Activated CD4-positive, alpha-beta T cell treated with anti-CD3 and anti-CD28 coated beads, Interleukin-10, Interleukin-2, amounts not matched to agents 100 ng/mL and 50 ng/mL, durations not matched to agents 16 hours and 8 hours (primary cell): ENCODE data around the gene PSMD3.
A peak's percentile ranks its signal among the peaks of the same experiment; 100 is the strongest.
"Not testable (repeated sequence)": the region's sequence is repeated elsewhere in the genome, so short reads cannot be mapped to it uniquely, and the experiment has no call there.

Experiments
- DNase-seq: peaks from one replicate; pipeline ENCODE4 v3.0.0-alpha.2; 2020

PSMD3 gene

DNA sequence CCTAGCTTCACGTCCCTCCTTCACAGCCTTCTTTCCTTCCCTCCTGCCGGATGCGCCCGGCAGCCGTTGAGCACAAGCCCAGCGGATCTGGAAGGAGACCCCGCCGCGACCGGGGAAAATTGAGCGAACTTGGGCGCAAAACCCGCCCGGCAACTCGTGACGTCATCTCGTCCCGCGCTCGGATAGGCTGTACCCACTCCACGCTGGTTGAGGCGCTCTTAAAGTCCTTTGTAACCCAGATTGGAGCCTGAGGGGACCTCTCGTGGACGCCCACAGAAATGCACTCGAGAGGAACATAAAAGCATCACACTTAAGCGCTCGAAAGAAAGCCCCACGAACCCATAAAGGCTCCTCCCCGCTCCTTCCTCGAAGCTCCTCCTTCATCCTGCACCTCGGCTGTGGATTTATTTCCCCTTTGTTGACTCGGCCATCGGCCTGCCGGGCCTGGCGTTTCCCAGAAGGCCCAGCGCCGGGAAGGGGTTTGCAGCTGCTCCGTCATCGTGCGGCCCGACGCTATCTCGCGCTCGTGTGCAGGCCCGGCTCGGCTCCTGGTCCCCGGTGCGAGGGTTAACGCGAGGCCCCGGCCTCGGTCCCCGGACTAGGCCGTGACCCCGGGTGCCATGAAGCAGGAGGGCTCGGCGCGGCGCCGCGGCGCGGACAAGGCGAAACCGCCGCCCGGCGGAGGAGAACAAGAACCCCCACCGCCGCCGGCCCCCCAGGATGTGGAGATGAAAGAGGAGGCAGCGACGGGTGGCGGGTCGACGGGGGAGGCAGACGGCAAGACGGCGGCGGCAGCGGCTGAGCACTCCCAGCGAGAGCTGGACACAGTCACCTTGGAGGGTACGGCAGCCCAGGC lies at the start of gene PSMD3:
PSMD3 (plus strand) TSS at position 457 of the 856 bp plus-strand sequence; CDS start at position 621, 164 bp downstream.
- DNase-seq, result peak; percentile 99

DNA sequence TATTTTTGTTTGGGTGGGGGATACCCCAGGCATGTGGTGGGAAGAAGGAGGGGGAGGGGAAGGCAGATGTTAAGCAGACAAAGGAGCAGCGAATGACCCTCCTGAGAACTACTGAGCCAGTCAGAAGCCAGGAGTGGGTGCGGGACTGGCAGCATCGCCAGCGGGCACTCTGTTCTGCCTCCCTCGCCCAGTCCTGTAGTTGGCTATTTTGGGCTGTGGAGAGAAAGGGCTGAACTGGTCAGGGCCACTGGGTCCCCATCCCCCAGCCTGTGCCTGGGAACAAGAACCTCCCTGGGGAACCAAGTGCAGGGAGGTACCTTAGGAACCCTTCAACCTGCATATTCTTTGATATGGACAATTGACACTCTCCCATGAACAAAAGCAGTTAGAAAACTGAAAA lies 46.7 kb upstream of the PSMD3 start:
- no peak for DNase-seq

DNA sequence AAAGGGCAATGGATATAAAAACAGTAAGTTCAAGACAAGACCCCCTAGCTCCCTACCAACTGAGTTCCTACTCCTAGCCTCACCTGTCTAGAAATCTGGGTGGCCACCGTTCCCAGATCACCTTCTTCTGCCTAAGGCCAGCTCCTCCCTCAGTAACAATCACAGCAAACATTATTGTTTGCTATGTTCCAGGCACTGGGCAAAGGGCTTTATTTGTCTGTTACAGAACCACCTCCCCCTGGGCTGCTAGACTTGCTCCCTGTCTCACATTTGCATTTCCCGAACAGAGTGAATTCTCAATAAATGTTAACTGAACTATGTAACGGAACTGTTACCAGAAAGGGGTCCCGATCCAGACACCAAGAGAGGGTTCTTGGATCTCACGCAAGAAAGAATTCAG lies 46.3 kb upstream of the PSMD3 start:
- DNase-seq, result no peak

DNA sequence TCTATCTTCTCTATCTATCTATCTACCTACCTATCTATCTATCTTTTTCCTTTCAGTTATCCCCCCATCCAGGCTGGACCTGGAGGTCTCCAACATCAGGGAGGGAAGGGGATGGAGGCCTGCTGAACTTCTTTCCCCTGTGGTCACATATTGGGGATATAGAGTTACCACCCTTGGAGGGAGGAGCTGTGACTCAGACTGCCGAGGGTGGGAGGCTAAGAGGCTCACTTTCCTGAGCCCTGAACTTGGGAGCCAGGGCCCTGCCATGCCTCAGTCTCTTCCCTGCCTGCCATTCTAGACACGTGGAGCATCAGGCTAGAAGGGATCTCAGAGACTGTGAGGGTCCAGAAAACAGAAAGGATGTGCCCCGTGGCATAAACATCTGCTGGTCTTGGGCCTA lies 44.7 kb upstream of the PSMD3 start:
- DNase-seq, result no peak

DNA sequence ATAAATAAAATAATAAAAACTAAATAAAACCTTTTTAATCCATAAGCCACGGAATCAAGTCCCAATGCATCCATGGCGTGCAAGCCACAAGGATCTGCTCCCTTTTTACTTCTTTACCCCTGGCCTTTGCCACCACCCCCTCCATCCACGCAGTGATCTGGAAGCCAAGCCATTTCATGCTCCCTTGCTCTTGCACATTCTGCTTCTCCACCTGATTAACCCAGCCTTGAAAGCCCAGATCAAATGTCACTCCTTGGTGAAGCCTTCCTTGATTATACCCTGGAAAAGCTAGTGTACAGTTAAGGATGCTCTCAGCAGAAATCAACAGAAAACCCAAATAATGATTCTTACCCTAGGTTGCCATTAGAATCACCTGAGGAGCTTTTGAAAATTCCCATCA lies 43.2 kb upstream of the PSMD3 start:
- DNase-seq, result no peak

DNA sequence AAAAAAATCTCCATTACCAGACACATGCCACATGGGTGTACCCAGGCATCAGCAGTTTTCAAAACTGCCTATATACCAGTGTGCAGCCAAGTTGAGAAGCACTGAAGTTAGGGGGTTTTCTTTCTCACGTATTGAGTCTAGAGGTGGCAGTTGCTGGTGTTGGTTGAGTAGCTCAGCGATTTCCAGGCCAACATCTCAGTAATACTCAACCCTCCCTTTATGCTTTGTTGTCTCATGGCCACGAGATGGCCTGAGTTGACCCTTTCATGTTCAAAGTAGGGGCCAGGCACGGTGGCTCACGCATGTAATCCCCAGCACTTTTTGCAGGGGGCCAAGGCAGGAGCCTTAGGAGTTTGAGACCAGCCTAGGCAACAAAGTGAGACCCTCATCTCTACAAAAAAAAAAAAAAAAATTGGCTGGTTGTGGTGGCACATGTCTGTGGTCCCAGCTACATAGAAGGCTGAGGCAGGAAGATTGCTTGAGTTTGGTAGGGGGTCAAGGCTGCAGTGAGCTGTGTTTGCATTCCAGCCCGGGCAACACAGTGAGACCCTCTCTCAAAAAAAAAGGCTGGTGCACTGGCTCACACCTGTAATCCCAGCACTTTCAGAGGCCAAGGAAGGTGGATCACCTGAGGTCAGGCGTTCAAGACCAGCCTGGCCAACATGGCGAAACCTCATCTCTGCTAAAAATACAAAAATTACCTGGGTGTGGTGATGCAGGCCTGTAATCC lies 42.3 kb upstream of the PSMD3 start:
- no peak for DNase-seq

DNA sequence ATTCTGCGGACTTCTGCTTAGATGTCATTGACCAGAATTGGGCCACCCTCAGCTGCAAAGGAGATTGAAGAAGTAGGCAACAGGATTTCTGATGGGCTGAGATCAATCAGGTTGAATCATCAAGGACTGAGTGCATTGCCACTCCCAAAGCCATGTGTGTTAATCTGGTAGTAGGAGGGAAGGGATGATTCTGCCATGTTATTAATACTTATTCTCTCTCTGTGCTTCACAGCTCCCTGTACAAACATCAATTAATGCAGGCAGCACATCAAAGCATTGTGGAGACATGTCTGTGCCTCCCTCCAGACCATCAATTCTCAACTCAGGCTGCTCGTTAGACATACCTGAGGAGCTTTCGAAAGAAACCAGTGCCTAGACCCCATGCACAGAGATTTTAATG lies 41.5 kb upstream of the PSMD3 start:
- no peak for DNase-seq

DNA sequence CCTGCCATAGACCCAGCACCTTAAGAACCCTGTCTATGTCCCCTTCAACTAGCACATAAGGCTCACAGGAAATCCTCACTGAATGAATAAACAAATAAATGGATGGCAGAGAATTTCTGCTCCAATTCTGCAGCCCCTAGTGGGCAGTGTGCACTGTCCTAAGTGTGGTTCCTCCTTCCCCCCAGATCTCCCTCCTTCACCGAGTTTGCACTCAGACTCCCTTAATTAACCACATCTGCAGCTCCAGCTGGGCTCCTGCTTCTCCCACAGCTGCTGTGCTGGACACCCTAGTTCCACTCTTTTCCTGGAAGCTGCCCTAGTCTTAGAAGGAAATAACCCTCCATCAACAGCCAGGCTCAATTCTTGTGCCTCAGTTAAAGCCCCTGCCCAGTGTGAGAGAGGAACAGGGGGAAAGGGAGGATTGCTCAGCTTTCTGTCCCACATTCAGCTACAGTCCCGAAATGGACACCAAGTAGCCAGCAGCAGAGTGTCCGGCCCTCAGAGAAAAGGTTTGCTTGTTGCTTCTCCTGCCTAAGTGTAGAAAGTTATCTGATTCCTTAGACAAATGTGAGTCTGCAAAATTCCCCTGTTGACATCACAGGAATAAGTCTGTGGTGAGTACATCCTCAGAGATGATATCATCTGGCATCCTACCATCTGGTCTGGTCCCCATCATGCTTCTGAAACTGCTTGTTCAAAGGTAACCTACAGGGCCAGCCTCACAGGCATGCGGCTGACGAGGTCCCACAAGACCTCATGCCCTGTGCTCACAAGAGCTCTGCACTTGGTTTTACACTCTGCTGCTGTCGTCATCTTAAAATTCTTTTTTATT lies 40.8 kb upstream of the PSMD3 start:
- peak; percentile 82 for DNase-seq

DNA sequence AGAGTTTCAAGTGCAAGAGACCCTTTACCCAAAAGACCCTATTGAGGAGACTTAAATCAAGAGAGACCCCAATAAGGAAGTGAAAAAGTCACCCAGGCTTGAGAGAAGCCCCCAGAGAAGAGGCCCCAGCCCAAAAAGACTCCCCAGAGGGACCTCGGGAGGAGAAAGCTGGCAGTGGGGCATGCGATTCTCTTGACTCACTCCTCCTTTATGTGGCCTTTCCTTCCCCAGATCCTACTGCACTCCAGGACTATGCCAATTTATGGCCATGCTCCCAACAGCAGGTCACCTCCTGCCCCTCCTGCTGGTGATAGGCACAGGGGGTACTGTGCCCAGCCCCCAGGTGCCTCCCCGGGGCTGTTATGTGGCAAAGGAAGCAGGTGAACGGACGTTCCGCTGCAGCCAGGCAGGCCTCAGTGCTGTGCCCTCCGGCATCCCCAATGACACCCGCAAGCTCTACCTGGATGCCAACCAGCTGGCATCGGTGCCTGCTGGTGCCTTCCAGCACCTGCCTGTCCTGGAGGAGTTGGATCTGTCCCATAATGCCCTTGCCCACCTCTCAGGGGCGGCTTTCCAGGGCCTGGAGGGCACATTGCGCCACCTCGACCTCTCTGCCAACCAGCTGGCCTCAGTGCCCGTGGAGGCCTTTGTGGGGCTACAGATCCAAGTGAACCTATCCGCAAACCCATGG lies 36.8 kb upstream of the PSMD3 start:
- DNase-seq, result no peak

DNA sequence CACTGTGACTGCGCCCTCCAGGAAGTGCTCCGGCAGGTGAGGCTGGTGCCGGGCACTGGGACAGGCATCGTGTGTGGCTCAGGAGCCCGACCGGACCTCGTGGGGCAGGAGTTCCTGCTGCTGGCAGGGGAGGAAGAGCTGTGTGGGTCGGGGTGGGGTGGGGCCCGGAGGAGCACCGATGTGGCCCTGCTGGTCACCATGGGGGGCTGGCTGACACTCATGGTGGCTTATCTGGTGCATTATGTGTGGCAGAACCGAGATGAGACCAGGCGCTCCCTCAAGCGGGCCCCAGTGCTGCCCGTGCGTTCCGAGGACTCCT lies 36.3 kb upstream of the PSMD3 start:
- no peak for DNase-seq

DNA sequence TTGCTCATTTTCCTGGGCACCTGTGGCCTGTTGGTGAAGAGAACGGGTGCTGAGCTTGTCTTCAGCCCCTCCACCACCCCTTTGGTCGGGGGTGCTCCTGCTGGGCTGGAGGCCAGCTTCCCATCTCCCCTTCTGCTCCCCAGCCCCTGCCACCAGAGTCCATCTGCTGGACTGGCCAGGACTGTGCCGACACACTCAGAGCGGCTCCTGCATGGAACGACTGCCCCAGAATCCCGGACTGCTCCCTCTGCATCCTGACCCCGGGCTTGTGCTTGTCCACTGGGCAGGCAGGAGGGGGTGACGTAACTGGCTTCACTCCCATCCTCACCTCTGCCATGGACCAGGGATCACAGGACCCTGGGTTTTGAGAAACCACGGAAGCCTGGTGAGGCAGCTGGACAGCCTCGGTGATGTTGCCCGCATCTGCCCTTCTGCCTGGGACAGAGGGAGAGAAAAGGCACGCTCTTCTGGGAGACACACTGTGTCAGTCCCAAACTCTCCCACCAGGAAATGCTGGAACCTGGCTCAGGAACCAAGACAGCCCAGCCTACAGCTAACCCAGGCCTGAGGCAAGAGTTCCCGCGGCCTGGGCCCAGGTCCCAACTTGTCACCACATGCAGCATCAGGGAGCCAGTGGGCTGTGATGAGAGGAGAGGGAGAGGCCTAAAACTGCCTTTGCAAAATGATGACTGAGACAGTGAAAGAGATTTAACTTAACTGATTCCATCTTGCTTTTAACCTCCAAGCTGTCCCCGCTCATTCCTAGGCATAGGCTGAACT lies 33.9 kb upstream of the PSMD3 start:
- DNase-seq, result no peak

DNA sequence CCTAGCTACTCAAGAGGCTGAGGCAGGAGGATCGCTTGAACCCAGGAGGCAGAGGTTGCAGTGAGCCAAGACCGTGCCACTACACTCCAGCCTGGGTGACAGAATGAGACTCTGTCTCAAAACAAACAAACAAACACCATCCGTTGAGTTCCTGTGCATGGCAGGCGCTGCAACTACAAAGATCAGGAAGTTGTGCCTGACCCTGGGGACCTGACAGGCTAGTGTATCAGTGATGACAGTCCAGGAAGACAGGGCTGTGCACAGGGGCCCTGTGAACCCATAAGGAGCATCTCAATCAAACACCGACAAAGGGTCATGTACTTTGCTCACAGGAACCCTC lies 32.1 kb upstream of the PSMD3 start:
- not testable (repeated sequence) for DNase-seq

DNA sequence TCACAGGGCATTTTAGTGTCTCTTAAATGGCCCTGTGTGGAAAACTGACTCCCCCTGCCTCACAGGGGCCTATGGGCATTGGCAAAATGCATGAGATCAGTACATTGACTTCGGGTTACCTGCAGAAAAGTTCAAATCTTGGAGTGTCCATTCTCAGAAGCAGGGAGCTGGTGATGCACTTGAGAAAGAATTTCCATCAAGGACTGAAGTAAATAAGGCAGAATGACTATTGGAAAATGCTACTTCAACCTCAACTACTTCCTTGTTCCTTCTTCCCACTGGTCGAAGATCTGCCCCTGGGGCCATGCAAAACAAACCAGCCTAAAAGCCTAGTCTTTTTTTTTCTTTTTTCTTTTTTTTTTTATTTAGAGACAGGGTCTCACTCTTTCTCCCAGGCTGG lies 31.6 kb upstream of the PSMD3 start:
- DNase-seq, result no peak

DNA sequence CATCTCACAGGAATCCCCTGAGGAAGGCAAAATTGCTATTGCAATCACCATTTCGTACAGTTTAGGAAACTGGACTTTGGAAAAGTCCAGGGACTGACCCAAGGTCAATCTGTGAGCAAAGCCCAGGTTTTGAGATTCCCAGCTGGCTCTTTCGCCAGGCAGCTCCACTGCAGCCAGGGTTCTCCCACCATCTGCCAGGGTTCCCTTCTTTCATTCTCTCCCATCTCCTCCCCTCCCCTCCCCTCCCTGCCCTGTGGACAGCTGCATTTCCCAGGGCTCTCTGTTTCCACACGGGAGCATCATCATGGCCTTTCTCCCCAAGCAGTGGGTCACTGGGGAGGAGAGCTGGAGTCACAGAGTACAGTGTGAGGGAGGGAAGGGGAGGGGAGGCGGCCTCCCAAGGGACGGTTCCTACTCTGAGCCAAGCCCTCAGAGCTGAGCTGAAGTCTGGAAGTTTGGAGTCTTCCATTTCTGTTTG lies 29.7 kb upstream of the PSMD3 start:
- no peak for DNase-seq

DNA sequence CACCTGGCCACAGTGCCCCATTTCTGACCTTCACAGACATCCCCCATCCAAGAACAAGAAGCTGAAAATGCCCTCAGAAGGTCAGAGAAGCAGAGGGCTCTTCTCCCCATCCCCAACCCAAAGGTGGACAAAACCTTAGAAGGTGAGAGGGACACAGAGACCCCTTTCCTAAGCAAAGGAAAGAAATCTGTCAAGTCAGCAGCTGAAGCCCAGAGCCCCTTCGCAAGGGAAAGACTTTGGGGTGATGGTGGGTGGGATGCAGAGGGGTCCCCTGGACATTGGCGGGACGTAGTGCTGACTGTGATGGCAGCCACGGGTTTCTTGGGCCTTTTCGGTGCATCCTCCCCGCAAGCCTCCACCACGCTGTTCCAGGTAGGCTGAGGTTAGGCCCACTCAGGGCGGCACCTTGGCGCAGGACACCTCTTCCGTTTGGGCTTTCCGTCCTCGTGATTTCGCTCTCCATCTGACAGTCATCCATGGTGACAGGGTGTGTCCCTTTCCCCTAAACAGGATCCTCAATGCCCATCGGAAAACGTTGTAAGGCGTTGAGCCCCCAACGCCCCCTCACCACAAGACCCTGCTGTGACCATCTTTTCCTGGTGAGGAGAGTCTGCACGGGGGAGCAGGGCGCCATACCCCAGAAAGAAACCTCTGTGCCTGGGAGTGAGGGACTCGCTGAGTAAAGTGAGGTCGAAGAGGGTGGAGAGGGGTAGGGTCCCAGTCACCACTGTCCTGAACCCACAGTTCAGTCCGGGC lies 28.5 kb upstream of the PSMD3 start:
- no peak for DNase-seq

DNA sequence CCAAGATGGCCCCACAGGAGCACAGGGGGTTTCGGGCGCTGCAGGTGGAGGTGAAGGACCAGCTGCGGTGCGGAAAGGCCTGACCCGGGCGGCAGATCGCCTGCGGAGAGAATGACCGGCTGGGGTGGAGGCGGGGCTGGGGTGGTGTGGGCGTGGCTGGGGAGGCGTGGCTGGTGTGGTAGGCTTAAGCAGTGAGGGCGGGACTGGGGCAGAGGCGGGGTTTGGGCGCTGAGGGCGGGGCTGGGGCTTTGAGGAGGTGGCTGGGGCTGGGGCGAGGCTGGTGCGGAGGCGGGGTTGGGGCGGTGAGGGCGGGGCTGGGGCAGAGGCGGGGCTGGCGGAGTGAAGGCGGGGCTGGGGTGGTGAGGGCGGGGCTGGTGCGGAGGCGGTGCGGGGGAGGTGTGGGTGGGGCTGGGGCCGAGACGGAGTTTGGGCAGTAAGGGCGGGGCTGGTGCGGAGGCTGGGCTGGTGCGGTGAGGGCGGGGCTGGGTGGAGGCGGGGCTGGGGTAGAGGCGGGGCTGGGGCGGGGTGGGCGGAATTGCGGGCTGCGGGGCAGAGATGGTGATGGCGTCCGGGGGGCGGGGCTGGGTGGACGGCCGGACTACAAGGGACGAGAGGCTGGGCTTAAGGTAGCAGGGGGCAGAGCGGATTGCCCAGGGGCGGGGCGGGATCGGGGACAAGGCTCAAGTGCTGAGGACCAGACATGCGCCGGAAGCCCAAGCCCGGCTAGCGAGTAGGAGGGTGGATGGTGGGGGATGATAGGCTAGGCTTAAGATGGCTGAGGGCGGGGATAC lies 27.7 kb upstream of the PSMD3 start:
- peak; percentile 98 for DNase-seq

DNA sequence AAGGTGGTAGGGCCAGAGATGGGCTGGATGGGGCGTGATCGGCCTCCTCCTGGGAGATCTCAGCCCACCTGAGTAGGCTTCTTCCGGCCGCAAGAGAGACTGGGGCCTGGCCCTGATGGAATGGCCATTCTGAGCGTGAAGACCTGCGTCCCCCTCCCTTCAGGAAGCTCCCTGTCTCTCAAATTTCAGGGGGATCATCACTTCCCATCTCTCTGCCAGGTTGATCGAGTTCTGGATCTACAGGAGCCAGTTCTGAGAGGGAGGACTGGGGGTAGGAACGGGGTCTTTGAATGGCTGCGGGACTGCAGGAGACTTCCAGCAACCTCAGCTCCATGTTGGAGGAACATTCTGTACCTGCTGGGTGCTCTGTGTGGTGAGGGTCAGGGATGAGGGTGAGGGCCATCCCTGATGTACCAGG lies 27.1 kb upstream of the PSMD3 start:
- DNase-seq, result no peak

DNA sequence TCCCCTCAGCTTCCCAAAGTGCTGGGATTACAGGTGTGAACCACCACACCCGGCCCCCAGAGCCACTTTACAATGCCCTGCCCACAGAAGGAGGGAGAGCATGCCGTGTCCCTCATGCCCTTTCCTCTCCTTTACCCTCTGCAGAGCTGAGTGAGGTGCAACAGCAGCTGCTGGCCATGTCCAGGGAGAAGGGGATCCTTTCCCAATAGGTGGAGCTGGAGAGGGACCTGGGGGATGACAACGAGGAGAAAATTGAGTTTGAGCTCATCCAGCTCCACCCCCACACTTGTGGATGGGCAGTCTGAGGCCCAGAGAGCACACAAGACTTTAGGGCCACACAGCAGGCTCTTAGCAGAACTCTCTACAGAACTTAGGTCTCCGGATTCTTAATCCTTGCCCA lies 25.7 kb upstream of the PSMD3 start:
- no peak for DNase-seq

DNA sequence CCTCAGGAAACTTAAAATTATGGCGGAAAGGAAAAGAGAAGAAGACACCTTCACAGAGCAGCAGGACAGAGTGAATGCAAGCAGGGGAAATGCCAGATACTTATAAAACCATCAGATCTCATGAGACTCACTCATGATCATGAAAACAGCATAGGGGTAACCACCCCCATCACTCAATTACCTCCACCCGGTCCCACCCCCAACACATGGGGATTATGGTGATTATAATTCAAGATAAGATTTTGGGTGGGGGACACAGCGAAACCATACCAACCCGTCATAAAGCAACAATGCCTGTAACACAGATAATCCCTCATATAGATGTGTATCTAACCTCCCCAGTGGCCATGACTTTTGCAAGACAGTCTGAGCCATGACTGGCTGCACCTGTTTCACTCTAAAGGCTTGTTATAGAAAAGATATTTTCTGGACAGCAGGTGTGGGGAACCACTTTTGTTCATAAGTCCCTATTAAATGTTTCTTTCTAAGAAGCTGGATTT lies 24.8 kb upstream of the PSMD3 start:
- DNase-seq, result no peak

DNA sequence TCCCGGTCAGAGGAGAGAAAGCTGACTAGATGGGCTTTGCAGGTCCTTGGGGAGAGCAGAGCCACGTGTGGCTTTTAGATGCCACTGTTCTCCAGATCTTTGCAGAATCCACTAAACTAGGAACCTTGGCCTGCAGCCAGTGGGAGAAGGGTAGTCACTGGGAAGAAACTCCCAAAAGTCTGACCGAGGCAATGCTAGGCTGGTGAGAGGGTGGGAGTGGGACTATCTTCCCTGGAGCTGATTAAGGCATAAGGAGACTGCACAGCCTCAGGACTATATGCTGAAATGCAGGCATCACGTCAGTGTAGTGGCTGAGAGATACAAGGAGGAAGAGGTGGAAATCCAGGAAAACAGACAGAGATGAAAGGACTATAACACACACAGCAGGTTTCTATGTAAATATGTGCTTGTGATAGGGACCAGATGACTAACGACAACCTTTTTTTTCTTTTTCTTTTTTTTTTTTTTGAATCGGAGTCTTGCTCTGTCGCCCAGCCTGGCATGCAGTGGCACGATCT lies 20.0 kb upstream of the PSMD3 start:
- DNase-seq, result no peak
